22Rv1 (cell line): ENCODE data around the gene CAMK2D.
"Not testable (repeated sequence)": the region's sequence is repeated elsewhere in the genome, so short reads cannot be mapped to it uniquely, and the experiment has no call there.

Experiments
- H3K27ac ChIP-seq: fragments of 450-650 bp; 2 replicates; pipeline ENCODE4 v1.5.1; 2017
- ZFX ChIP-seq: fragments of 450-650 bp; IDR thresholded peaks from 2 replicates; pipeline ENCODE4 v1.6.1; 2017; ENCODE audit warnings: antibody characterized with exemption, borderline replicate concordance
- TF ChIP-seq, protein P1 (sequence below): fragments of 450-650 bp; IDR thresholded peaks from 2 replicates; pipeline ENCODE4 v1.5.1; 2017; ENCODE audit warnings: mild to moderate bottlenecking

CAMK2D gene

GRCh38 chr4:113707048-113707447, 54.5 kb downstream of the CAMK2D start:
- no peak overlapping the region for H3K27ac ChIP-seq

GRCh38 chr4:113705097-113705496, 56.4 kb downstream of the CAMK2D start:
- H3K27ac ChIP-seq = not testable (repeated sequence)

More at GRCh38 chr4:113707048-113707447, 54.5 kb downstream of the CAMK2D start:
- TF ChIP-seq, protein P1, sequence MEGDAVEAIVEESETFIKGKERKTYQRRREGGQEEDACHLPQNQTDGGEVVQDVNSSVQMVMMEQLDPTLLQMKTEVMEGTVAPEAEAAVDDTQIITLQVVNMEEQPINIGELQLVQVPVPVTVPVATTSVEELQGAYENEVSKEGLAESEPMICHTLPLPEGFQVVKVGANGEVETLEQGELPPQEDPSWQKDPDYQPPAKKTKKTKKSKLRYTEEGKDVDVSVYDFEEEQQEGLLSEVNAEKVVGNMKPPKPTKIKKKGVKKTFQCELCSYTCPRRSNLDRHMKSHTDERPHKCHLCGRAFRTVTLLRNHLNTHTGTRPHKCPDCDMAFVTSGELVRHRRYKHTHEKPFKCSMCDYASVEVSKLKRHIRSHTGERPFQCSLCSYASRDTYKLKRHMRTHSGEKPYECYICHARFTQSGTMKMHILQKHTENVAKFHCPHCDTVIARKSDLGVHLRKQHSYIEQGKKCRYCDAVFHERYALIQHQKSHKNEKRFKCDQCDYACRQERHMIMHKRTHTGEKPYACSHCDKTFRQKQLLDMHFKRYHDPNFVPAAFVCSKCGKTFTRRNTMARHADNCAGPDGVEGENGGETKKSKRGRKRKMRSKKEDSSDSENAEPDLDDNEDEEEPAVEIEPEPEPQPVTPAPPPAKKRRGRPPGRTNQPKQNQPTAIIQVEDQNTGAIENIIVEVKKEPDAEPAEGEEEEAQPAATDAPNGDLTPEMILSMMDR = no peak
- TF ChIP-seq ZFX = no peak

GRCh38 chr4:113702596-113702995, 58.9 kb downstream of the CAMK2D start:
- H3K27ac ChIP-seq = not testable (repeated sequence)

GRCh38 chr4:113701169-113701568, 60.4 kb downstream of the CAMK2D start:
- H3K27ac ChIP-seq = no peak overlapping the region

DNA sequence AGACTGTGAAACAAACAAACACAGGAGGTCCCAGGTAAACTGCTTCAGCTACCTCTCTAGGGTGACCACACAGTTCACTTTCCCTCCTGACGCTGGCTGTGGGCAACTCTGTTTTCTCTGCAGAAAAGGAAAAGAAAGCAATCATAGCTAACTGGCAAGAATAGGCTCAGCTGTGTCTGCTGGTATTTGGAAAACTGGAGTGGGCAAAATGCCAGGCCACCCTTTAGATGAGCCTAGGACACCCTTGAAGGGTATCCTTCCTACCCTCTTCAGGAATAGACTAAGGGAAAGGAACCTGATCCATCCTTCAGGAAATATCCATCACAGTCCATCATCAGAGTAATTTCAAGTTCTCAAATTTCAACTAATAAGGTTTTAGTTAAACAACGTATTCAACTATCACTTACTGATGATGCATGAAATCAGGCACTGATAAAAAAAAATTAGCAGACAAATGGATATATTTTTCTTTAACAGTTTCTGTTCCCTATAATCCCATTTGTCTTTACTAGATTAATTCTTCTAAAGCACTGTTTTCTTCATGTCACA, 60.9 kb downstream of the CAMK2D start:
- no peak overlapping the region for H3K27ac ChIP-seq
- TF ChIP-seq, protein P1 = no peak
- TF ChIP-seq ZFX = no peak

More at GRCh38 chr4:113701169-113701568, 60.4 kb downstream of the CAMK2D start:
- no peak for TF ChIP-seq ZFX
- TF ChIP-seq, protein P1 = no peak

- H3K27ac ChIP-seq = no peak overlapping the region
- no peak for TF ChIP-seq ZFX
- TF ChIP-seq, protein P1 = no peak
Observed at GRCh38 chr4:113699772-113700171, 61.8 kb downstream of the CAMK2D start.

DNA sequence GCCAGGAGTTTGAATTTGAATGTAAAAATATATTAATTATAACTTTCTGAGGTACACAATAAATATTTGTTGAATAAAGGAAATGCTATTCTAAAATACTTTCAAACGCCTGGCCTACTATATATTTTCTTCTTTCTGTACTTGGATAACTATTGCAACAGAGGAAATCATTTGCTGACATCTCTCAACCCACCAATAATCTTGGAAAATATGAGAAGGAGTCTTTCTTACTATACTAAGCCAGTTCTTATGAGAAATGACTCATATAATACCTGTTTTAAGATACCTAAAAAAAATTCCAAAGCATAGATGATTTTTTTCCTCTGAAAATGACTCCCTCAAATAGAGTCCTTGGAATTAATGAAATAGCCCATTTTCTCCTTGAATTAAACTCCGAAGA, 64.1 kb downstream of the CAMK2D start:
- no peak overlapping the region for H3K27ac ChIP-seq
- TF ChIP-seq, protein P1 = no peak

GRCh38 chr4:113695328-113696169, 66.0 kb downstream of the CAMK2D start:
- TF ChIP-seq, protein P1 = no peak
- H3K27ac ChIP-seq = no peak overlapping the region
